Effector CD4-positive, alpha-beta T cell (primary cell): ENCODE results near the gene TMOD1.
"Not testable (repeated sequence)": the region's sequence is repeated elsewhere in the genome, so short reads cannot be mapped to it uniquely, and the experiment has no call there.

ENCODE experiments used
- DNase-seq: peaks from one replicate; pipeline ENCODE4 v3.0.0-alpha.2; 2020
- total RNA-seq: gene quantifications from one replicate; lab custom pipeline; 2026; lab: John Stamatoyannopoulos, UW

Gene TMOD1
- 0.75 reads per million for total RNA-seq

- peak; percentile 8 for DNase-seq
Observed at GRCh38 chr9:97501177-97501971, at the start of gene TMOD1. Gene TMOD1 (plus strand): TSS chr9:97501666. CDS start chr9:97524189, 22,523 bp downstream.

- not testable (repeated sequence) for DNase-seq
Observed at GRCh38 chr9:97453573-97453972, 47.9 kb upstream of the TMOD1 start.

- not testable (repeated sequence) for DNase-seq
Observed at GRCh38 chr9:97456841-97457240, 44.6 kb upstream of the TMOD1 start.

GRCh38 chr9:97459326-97459725 lies 42.1 kb upstream of the TMOD1 start:
- no peak for DNase-seq

GRCh38 chr9:97462159-97462558 lies 39.3 kb upstream of the TMOD1 start:
- no peak for DNase-seq

GRCh38 chr9:97462914-97463313 lies 38.6 kb upstream of the TMOD1 start:
- no peak for DNase-seq

- peak; percentile 16 for DNase-seq
Observed at GRCh38 chr9:97468658-97469448, 32.6 kb upstream of the TMOD1 start.

- no peak for DNase-seq
Observed at GRCh38 chr9:97470076-97470475, 31.4 kb upstream of the TMOD1 start.

- no peak for DNase-seq
Observed at GRCh38 chr9:97473717-97474116, 27.7 kb upstream of the TMOD1 start.

GRCh38 chr9:97474372-97474925 lies 27.0 kb upstream of the TMOD1 start:
- no peak for DNase-seq

GRCh38 chr9:97475059-97475458 lies 26.4 kb upstream of the TMOD1 start:
- DNase-seq: no peak

- DNase-seq: no peak
Observed at GRCh38 chr9:97478301-97478981, 23.0 kb upstream of the TMOD1 start.

- no peak for DNase-seq
Observed at GRCh38 chr9:97479496-97480159, 21.8 kb upstream of the TMOD1 start.

- DNase-seq: no peak
Observed at GRCh38 chr9:97480174-97480573, 21.3 kb upstream of the TMOD1 start.

- no peak for DNase-seq
Observed at GRCh38 chr9:97480749-97481148, 20.7 kb upstream of the TMOD1 start.

- DNase-seq: no peak
Observed at GRCh38 chr9:97484134-97484533, 17.3 kb upstream of the TMOD1 start.

- DNase-seq: no peak
Observed at GRCh38 chr9:97487107-97487506, 14.4 kb upstream of the TMOD1 start.

- DNase-seq: no peak
Observed at GRCh38 chr9:97487861-97488260, 13.6 kb upstream of the TMOD1 start.

GRCh38 chr9:97491216-97491999 lies 10.1 kb upstream of the TMOD1 start:
- no peak for DNase-seq

- not testable (repeated sequence) for DNase-seq
Observed at GRCh38 chr9:97497558-97498375, 3.7 kb upstream of the TMOD1 start.

GRCh38 chr9:97498846-97499245 lies 2.6 kb upstream of the TMOD1 start:
- DNase-seq: not testable (repeated sequence)
